Loucy (cell line): ENCODE results near the gene KATNBL1.

Experiments used
- CTCF ChIP-seq: fragments of 200-600 bp; sonication (generic); conservative IDR thresholded peaks from 2 replicates; pipeline ENCODE4 v1.5.1; 2014; ENCODE audit warnings: mild to moderate bottlenecking, antibody characterized with exemption, low read length
- EZH2phosphoT487 ChIP-seq: fragments of 200-600 bp; IDR thresholded peaks from 2 replicates; pipeline ENCODE4 v1.6.1; 2018; ENCODE audit warnings: antibody characterized with exemption, mild to moderate bottlenecking, moderate library complexity, borderline replicate concordance

GRCh38 chr15:34239151-34239808 is 29.4 kb upstream of the KATNBL1 start:
- TF ChIP-seq CTCF, result no peak
- no peak for TF ChIP-seq EZH2phosphoT487
